ENCODE data around the gene GIMAP5. TPM values are rescaled to one million over a fixed set of nuclear protein-coding genes. Genes with fewer than 3 reads are reported as not detected.

GIMAP5 gene
- total and polyA plus RNA-seq, 9 of the 15 experiments (the other 6 are each of a cell fraction or from before 2014, with no cell fraction given): 0.35 TPM; not detected in 8

DNA sequence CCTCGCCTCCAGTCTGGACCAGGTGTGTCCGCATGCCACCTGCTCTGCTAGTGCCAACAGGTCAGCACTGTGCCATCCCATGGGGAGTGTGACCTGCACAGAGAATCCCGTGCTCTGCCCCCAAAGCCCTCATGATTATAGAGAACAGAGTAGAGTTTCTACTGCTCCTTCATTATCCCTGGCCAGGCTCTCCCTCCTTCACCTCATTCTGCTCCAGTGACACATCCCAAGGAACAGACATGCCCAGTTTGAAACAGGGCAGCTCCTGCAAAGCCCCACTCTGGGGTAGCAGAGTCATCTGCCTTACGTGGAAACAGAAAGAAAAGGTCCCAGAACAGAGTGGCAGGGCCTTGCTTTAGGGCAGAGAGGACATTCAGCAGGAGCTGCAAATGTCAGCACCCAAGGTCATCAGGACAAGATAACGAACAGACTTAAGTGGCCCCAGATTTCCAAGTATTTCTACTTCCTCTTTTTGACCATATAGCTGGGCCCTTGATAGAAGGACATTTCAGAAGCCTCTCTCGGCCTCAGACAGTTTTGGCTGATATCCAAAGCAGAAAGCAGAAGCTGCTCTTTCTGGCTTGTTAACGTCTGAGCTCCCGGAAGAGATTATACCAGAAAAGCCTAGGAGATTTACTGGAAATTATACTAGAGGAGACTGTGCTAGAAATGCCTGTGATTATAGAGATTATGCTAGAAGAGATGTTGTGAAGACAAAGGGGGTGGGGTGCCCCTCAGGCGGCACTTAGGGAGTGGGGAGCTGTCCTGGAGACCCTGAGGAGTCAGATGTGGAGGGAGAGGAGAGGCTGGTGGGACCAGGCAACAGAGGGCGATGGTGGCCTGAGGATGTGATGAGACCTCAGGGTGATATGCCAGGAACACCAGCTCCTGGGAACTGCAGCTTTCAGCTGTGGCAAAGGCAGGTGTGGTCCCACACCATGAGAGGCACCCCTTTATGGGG, 50.4 kb downstream of the GIMAP5 start (continued):
- TF ChIP-seq, protein P1, sequence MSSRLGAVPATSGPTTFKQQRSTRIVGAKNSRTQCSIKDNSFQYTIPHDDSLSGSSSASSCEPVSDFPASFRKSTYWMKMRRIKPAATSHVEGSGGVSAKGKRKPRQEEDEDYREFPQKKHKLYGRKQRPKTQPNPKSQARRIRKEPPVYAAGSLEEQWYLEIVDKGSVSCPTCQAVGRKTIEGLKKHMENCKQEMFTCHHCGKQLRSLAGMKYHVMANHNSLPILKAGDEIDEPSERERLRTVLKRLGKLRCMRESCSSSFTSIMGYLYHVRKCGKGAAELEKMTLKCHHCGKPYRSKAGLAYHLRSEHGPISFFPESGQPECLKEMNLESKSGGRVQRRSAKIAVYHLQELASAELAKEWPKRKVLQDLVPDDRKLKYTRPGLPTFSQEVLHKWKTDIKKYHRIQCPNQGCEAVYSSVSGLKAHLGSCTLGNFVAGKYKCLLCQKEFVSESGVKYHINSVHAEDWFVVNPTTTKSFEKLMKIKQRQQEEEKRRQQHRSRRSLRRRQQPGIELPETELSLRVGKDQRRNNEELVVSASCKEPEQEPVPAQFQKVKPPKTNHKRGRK (tag; IDR thresholded peaks at IDR 0.05): no peak
- peak; percentile 92 for TF ChIP-seq MEIS2 (IDR thresholded peaks at IDR 0.05; ENCODE audit: partially characterized antibody)
- TF ChIP-seq ASH1L (IDR thresholded peaks at IDR 0.05; ENCODE audit: borderline replicate concordance, low read depth, partially characterized antibody): no peak
- no peak for TF ChIP-seq ZKSCAN3 (CRISPR knock-in tag; IDR thresholded peaks at IDR 0.05)
- no peak for TF ChIP-seq ZNF143 (CRISPR knock-in tag; IDR thresholded peaks at IDR 0.05)
- TF ChIP-seq BRD4 (IDR thresholded peaks at IDR 0.05): no peak
- TF ChIP-seq MYBL2 (IDR thresholded peaks at IDR 0.05; ENCODE audit: low read depth): no peak
- no peak for TF ChIP-seq MYBL2 (CRISPR knock-in tag; IDR thresholded peaks at IDR 0.05; ENCODE audit: borderline replicate concordance)
- TF ChIP-seq HOXB6 (CRISPR knock-in tag; IDR thresholded peaks at IDR 0.05; ENCODE audit: borderline replicate concordance): no peak
- TF ChIP-seq SNRNP70 (optimal IDR thresholded peaks at IDR 0.05; ENCODE audit: low read depth, low read length): no peak
- TF ChIP-seq, protein P2, sequence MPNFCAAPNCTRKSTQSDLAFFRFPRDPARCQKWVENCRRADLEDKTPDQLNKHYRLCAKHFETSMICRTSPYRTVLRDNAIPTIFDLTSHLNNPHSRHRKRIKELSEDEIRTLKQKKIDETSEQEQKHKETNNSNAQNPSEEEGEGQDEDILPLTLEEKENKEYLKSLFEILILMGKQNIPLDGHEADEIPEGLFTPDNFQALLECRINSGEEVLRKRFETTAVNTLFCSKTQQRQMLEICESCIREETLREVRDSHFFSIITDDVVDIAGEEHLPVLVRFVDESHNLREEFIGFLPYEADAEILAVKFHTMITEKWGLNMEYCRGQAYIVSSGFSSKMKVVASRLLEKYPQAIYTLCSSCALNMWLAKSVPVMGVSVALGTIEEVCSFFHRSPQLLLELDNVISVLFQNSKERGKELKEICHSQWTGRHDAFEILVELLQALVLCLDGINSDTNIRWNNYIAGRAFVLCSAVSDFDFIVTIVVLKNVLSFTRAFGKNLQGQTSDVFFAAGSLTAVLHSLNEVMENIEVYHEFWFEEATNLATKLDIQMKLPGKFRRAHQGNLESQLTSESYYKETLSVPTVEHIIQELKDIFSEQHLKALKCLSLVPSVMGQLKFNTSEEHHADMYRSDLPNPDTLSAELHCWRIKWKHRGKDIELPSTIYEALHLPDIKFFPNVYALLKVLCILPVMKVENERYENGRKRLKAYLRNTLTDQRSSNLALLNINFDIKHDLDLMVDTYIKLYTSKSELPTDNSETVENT (CRISPR knock-in tag; IDR thresholded peaks at IDR 0.05): no peak
- 0 out of 2 replicates have a peak, but pooled peaks have one; percentile 17 for TF ChIP-seq SMC3 (conservative IDR thresholded peaks at IDR 0.05; ENCODE audit: insufficient read depth, low read depth, low read length)
- TF ChIP-seq SRSF7 (optimal IDR thresholded peaks at IDR 0.05; ENCODE audit: low read depth, low read length): no peak
- peak; percentile 83 for TF ChIP-seq DPF2 (IDR thresholded peaks at IDR 0.05)
- TF ChIP-seq, protein P3, sequence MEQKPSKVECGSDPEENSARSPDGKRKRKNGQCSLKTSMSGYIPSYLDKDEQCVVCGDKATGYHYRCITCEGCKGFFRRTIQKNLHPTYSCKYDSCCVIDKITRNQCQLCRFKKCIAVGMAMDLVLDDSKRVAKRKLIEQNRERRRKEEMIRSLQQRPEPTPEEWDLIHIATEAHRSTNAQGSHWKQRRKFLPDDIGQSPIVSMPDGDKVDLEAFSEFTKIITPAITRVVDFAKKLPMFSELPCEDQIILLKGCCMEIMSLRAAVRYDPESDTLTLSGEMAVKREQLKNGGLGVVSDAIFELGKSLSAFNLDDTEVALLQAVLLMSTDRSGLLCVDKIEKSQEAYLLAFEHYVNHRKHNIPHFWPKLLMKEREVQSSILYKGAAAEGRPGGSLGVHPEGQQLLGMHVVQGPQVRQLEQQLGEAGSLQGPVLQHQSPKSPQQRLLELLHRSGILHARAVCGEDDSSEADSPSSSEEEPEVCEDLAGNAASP (IDR thresholded peaks at IDR 0.05): no peak
- peak; percentile 50; the same call in 1 of the 2 replicates for TF ChIP-seq NR4A1 (CRISPR knock-in tag; IDR thresholded peaks at IDR 0.05)
- TF ChIP-seq NR4A1 (tag; IDR thresholded peaks at IDR 0.05): peak; percentile 50; the same call in 1 of the 2 replicates
- TF ChIP-seq RBM15 (IDR thresholded peaks at IDR 0.05; ENCODE audit: insufficient read depth, low read length): no peak
- no peak for TF ChIP-seq RBM25 (IDR thresholded peaks at IDR 0.05; ENCODE audit: low read depth, low read length, severe bottlenecking)
- no peak for TF ChIP-seq ZKSCAN8 (CRISPR knock-in tag; IDR thresholded peaks at IDR 0.05)
- no peak for TF ChIP-seq FIP1L1 (IDR thresholded peaks at IDR 0.05; ENCODE audit: low read depth, low read length, poor library complexity, severe bottlenecking)

All from K562 (cell line).